ENCODE measurements around the gene LHFPL3.
"Not testable (repeated sequence)": the region's sequence is repeated elsewhere in the genome, so short reads cannot be mapped to it uniquely, and the experiment has no call there.

Gene LHFPL3

DNA sequence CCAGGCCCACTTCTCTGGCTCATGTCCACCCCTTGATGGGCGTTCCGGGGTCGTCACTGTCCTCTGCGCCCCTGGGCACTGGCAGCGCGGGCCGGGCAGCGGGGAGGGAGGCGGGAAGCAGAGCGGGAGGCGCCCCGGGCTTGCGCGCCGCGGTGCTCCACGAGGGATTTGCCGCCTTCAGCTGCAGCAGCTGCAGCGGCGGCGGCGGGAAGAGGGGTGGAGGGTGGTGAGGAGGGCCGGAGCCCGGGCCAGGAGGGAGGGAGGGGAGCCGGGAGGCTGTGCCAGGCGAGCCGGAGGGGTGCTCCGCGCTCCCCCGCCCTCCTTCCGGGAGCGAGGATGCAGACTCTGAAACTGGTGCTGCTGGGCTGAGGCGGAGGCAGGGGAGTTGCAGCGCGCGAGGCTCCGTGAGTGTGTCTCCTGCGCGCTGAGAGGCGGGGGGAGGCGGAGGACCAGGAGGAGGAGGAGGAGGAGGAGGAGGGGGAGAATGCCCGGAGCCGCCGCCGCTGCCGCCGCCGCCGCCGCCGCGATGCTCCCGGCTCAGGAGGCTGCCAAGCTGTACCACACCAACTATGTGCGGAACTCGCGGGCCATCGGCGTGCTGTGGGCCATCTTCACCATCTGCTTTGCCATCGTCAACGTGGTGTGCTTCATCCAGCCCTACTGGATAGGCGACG, at the start of gene LHFPL3:
TSS of gene LHFPL3 (plus strand) at position 308 of the 674 bp plus-strand sequence.
- in situ Hi-C loops (cut with HindIII; ENCODE audit: low sequenced_read_pairs): no loop called here

DNA sequence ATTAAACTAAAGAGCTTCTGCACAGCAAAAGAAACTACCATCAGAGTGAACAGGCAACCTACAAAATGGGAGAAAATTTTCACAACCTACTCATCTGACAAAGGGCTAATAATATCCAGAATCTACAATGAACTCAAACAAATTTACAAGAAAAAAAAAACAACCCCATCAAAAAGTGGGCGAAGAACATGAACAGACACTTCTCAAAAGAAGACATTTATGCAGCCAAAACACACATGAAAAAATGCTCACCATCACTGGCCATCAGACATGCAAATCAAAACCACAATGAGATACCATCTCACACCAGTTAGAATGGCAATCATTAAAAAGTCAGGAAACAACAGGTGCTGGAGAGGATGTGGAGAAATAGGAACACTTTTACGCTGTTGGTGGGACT, 46.7 kb upstream of the LHFPL3 start:
- in situ Hi-C loops (cut with HindIII; ENCODE audit: low sequenced_read_pairs): not testable (repeated sequence)

DNA sequence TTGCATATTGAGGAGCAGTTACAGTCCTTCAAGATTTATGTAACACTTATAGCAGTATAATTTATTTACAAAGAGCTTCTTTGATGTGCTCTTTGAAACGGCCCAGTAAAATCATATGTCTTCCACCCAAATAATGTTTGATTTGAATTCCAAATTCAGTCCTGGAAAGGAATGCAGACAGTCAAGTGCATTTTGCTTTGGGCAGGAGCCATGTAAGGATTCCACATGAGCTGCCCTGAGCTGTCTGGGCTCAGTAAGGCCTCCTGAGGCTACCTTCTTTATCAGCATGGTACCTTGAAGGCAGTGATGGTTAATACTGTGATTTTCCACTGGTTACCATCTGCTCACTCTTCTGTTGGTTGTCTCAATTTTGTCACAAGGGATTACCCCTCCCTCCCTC, 41.6 kb upstream of the LHFPL3 start:
- in situ Hi-C loops (cut with HindIII; ENCODE audit: low sequenced_read_pairs): no loop called here

DNA sequence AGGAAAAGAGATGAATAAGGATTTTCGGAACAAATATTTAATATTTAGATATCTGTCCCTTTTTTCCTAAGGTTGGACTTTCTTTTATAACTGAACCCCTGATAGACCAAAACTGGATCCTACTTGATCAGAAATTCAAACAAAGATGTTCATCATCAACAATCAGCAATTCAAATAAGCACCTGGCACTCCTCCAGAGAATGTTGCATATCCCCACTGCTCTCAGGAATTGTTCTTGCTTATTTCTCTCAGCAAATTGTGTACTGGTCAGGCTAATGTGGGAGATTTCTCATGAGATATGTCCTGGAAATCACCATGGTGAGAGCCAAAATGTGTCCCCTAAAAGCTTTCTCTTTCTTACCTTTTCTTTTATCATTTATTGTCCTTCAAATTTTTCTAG, 40.3 kb upstream of the LHFPL3 start:
- in situ Hi-C loops (cut with HindIII; ENCODE audit: low sequenced_read_pairs): no loop called here

DNA sequence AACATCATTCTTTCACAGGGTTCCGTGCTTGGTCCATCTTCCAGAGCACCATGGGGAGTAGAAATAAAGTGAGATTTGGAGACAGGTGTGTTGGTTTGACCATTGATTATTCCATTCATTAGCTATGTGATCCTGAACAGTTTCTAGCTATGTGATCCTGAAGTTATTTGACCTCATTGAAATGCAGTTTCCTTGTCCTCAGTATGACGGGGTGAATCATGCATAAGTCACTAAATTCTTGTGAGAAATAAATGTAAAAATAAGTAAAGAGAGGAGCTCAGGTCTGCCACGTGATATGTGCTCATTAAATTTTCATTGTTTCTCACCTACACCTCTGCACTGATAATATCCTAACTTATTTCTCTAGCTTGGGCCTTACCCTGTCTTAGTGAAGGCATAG, 34.1 kb upstream of the LHFPL3 start:
- in situ Hi-C loops (cut with HindIII; ENCODE audit: low sequenced_read_pairs): no loop called here

DNA sequence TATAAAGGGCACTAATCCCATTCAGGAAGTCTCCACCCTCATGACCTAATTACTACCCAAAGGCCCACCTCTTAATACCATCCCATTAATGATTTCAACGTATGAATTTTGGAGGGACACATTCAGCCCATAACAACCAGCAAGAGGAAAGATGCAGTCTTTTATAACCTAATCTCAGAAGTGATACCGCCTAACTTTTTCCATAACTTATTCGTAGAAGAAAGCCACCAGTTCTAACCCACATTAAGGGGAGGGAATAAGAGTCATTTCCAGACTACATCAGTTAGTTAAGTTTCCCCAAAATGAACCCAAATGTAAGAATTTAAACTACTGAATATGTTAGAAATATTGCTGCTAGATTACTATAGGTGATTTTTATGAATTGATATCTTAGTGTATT, 32.1 kb upstream of the LHFPL3 start:
- in situ Hi-C loops (cut with HindIII; ENCODE audit: low sequenced_read_pairs): no loop called here

DNA sequence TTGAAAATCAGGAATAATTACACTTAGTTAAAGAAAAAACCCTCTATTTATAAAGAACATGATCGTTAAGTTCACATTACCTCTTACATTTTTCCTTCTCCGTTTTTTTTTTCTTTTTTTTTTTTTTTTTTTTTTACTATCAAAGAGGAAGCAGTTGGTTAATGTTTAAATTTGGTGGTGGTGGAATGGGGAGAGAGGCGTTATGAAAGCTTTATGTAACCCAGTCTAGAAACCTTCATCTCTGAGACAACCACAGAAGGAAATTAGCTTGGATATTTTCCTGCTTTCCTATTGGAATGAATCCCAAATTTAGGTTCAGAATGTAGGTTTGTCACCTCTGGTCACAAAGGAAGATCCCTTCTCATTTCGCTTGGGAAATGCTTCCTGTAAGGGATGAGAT, 31.5 kb upstream of the LHFPL3 start:
- in situ Hi-C loops (cut with HindIII; ENCODE audit: low sequenced_read_pairs): no loop called here

DNA sequence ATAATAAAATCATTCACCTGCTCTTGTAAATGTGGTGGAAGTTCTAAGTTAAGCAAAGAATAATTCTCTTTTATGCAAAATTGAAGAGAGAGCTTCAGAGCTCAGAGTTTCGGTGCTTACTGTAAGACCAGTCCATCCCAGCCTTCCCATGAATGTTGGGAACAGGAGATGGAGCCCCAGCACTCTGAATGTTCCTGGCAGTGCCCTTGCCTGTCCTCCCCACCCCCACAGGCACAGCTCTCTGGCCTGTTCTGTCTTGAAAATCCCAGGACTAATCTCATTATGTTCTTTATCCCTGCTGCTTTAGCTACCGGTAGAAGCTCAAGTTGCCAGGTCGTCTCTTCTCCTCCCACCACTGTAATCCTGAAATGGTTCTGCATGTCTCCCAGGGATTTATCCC, 29.1 kb upstream of the LHFPL3 start:
- in situ Hi-C loops (cut with HindIII; ENCODE audit: low sequenced_read_pairs): no loop called here

DNA sequence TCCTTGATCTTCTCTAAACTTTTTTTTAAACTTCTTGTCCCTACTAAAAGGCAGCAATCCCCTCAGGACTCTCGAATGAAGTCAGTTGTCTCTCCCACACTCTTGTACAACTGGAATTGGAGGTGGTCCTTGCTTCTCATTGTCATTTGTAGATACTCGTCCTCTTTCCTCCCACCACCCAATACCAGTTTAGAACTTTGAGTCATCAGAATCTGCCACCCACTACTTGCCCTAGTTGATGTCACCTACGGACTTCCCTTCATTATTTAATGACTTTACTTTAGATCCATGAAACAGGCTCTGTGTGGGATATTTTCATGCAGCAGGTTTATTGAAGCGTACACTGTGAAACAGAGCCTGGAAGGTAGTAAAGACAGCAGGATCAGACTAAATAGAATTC, 28.6 kb upstream of the LHFPL3 start:
- in situ Hi-C loops (cut with HindIII; ENCODE audit: low sequenced_read_pairs): no loop called here

DNA sequence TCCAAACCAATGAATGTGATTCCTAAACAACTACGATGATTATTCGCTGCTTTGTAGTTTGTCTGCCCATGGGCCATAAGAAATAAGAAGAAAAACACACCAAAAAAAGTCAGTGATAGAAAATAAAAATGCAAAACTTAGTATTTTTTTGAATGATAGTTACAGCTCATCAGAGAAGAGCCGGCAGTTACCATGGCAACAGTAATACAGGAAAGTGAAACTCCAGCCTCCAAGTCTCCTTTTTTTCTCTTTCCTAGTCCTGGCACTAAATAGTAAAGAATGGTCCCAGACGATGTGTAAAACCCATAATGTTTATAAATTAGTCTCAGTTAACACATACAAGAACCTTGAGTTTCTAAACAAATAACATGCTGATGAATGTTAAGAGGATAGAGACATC, 21.6 kb upstream of the LHFPL3 start:
- in situ Hi-C loops (cut with HindIII; ENCODE audit: low sequenced_read_pairs): no loop called here

DNA sequence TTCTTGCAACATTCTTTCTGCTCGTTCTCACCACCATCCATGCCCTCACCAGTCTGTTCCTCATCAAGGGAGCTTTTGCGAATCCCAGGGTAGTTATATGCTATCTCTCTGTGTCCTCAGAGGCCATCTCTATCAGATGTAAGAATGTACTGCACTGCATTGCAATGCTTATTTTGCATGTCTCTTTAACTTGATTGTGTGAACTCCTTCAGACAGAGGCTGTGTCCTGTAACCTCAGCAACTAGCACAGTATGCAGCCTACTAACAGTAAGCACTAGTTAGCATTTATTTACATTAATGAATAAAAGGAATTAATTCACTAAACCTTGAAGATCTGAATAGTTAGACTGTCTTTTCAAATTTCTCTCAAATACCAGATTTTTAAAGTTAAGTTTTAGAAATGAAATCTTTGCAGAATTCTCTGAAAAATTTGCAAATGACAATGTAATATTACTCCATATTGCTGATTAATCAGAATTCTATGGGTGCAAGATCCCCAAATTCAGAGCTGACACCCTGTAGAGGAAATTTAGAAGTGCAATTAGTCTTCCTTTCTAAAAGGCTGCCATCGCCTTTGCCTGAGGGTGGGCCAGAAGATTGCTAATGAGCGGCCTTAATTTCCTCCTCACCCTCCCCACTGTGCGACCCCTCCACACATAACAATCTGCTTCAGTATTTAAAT, 10.3 kb upstream of the LHFPL3 start:
- in situ Hi-C loops (cut with HindIII; ENCODE audit: low sequenced_read_pairs): no loop called here

DNA sequence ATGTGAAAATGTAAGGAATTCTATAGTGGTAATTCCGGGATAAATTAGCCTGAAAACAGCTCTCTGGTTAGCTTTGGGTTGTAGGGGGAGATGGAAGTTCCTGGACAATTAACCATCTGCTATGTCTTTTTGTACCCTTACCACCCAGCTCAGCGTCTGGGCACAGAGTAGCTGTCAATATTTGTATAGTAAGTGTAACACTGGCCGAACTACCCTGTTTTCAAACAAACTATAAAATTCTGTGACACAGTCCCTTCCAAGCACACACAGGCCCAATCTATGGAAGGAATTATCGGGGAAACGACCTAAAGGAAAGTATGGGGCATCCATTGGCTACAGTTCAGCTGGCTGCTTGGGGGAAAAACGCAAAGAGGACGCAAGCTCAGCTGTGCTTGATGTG, 869 bp upstream of the LHFPL3 start:
- in situ Hi-C loops (cut with HindIII; ENCODE audit: low sequenced_read_pairs): no loop called here

DNA sequence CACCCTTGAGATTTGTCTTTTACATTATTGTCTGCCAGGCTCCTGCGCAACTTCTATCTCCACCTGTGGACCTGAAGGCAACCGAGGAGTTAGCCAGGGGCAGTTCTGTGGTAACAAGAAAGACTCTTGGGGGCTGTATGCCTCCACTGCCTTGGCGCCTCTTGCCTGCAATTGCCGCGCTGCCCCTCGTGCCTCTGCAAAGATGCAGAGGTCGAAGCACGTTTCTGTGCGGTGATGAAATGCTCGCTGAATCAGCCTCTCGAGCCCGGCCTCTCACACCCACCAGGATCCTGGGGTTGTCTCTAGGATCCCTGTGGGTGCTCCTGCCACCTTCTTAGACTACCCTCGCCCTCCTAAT, 486 bp upstream of the LHFPL3 start:
- in situ Hi-C loops (cut with HindIII; ENCODE audit: low sequenced_read_pairs): no loop called here

DNA sequence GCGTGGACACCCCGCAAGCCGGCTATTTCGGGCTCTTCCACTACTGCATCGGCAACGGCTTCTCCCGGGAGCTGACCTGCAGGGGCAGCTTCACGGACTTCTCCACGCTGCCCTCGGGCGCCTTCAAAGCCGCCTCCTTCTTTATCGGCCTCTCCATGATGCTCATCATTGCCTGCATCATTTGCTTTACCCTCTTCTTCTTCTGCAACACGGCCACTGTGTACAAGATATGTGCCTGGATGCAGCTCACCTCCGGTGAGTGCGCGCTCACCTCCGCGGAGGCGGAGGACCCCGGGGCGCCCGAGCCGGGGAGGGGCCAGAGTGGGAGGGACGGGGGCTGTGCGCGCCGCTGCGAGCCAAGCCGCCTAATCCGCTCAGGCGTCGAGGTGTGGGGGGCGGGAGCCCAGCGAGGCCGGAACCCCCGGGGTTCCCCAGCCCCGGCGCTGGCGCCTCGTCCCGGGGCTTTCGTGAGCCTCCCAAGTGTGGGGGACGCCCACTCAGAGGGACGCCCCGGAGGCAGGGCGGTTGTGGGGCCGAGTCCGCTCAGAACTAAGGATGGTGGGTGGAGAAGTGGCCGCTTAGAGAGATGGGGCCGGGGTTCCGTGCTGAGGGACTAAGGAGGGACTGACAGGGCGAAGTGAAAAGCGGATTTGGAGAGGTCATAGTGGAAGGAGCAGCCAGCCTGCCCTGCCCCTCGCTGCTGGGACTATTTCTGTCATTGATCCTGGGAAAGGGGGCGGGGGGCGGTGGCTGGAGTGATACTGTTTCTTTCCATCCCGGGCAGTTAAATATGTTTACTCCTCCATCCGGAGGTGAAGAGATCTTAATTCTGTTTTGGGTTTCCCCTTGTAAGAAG, 795 bp downstream of the LHFPL3 start:
- in situ Hi-C loops (cut with HindIII; ENCODE audit: low sequenced_read_pairs): no loop called here

DNA sequence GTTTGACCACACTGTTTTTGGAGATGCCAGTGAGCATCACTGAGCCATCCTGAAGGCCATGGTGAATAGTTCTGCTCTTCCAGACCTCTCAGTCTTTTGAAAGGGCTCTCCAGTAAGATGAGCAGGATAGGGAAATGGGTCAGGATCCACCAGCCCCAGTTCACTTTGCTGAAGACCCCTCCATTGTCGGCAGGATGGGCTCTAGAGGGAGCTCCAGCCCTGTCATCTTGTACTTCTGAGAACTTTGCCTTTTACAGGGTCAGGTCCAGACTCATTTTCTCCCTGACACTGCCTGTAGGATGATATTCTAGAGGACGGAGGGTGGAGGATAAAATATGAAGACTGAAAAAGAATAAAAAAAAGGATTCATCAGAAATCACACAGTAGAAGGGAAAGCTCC, 13.1 kb downstream of the LHFPL3 start:
- in situ Hi-C loops (cut with HindIII; ENCODE audit: low sequenced_read_pairs): no loop called here

DNA sequence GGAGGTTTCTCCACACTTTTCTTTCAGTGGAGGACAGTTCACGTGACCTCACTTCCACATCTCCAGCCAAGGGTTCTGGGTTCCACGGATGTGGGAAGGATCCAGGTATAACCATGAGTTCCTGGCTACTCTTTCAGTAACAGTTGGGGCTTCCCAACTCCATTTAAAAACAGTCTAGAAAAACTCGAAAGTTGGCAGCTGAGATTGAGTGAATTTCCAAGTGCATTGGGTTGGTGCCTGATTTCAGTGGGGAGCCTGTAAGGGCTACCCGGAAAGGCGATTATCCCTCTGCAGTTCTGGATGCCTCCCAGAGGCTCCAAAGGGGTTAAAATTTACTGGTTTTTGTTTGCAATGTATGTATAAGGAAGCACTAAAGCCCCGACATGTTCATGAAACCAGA, 24.3 kb downstream of the LHFPL3 start:
- in situ Hi-C loops (cut with HindIII; ENCODE audit: low sequenced_read_pairs): no loop called here

DNA sequence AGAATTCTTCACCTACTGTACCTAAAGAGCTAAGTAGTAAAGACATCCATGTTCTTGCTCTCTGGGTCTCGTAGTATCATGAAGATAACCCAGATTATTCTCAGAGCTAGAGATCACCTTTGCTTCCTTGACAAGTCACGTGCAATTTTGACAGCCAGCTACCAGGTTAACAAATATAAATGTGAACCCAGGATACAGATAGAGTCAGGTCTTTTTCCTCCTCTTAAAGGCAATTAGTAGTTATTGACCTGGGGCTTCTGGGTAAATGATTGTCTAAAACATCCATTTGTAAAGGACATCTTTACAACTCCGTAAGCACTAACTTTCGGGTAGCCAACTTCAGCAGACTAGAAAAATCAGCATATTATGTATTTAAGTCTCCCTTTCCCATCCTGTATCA, 28.8 kb downstream of the LHFPL3 start:
- in situ Hi-C loops (cut with HindIII; ENCODE audit: low sequenced_read_pairs): no loop called here

DNA sequence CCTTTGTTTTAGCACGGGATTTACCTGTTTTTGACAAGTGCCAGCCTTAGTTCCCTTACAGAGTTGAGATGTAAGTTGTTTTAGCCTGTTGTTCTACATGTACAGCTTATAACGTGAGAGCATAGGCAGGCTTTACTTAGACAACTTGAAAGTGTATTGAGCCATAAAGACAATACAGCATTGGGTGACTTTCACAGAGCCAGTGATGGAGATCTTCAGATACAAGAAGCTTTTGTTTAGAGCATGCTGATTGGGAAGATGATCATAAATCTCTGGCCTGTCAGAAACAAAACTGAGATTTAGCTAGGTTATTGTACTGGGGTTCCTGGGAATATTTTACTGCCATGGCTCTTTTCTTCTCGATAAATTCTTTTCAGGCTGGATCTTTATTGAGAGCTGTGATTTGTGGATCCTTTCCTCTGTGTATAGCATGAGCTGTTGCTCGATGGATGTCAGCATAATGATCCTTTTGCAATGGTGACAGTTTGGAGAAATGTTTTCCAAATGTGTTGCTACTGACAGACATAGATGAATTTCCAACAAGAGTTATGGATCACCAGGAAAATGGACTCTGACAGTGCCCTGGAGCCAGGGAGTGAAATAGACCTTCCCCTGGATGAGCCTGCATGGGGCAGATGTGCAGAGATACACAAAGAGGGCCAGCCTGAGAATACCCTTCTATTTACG, 30.2 kb downstream of the LHFPL3 start:
- in situ Hi-C loops (cut with HindIII; ENCODE audit: low sequenced_read_pairs): no loop called here

DNA sequence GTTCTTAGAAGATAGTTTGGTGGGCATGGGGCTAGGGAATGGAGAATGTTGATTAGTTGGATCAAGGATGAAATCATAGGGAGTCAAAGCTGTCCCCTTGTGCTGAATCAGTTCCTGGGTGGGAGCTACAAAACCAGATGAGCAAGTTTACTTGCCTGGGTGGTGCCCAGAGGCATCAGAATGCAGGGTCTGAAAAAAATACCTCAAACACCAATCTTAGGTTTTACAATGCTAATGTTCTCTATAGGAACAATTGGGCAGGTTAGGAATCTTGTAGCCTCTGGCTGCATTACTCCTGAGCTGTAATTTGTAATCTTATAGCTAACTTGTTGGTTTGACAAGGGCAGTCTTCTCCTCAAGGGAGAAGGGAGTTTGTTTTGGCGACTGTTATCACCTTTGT, 34.4 kb downstream of the LHFPL3 start:
- in situ Hi-C loops (cut with HindIII; ENCODE audit: low sequenced_read_pairs): no loop called here

DNA sequence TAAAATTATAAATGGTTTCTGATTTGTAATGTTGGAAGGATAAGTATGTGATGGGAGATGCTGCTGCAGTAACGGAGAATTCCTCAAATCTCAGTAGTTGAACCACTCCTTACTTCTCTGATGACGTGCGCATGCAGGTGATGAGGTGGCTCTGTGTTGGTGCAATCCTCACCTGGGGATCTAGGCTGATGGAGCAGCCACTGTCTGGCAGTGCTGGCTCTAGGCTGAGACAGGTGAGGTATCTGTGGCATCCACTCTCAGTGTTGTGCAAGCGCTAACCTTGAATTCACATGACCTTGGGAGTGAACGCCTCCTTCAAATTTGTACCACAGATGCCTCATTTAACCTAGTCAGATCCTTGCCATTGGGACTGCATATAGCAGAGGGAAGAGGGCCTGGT, 35.0 kb downstream of the LHFPL3 start:
- in situ Hi-C loops (cut with HindIII; ENCODE audit: low sequenced_read_pairs): no loop called here

DNA sequence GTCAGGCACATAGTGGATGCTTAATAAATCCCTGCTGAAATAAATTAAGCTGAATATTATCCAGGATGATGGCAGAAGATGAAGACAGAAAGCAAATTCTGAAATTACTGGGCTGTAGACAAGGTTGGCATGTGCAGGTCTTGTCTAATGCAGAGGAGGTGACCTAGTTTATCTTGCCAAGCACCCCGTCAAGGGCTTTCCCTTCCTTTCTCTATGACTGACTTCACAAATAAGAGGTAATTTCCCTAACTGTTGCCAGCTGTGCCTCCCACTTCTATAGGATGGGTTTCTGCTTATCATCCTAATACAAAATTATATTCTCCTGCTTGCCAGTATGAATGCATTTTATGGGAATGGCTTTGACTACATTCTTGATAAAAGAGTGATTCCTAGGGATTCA, 38.0 kb downstream of the LHFPL3 start:
- in situ Hi-C loops (cut with HindIII; ENCODE audit: low sequenced_read_pairs): no loop called here

All from DLD1 (cell line).